DND-41 (cell line): Measurements from ENCODE around the gene SNTG2.

Source experiments
- CTCF ChIP-seq: IDR thresholded peaks from 2 replicates; pipeline ENCODE4 v1.5.1; 2012; ENCODE audit warnings: borderline replicate concordance, low read length, moderate library complexity, mild to moderate bottlenecking; ENCODE audit not compliant: poor library complexity, severe bottlenecking; ENCODE audit errors: extremely low read depth
- EZH2 ChIP-seq: IDR thresholded peaks from 3 replicates; pipeline ENCODE4 v1.6.1; 2012; ENCODE audit warnings: borderline replicate concordance, low read depth, mild to moderate bottlenecking, moderate library complexity, low read length, inconsistent platforms; ENCODE audit not compliant: severe bottlenecking

GRCh38 chr2:1306687-1307516 is 356.3 kb downstream of the SNTG2 start:
- TF ChIP-seq CTCF (no peak), EZH2 (no peak)
